Activated CD8-positive, alpha-beta T cell treated with anti-CD3 and anti-CD28 coated beads, Interleukin-2, amount 10 ng/mL, durations not matched to agents 7 days and 5 days (primary cell): ENCODE data around the gene COASY. TPM values are rescaled to one million over a fixed set of nuclear protein-coding genes. Genes with fewer than 3 reads are reported as not detected.
"Not testable (repeated sequence)": the region's sequence is repeated elsewhere in the genome, so short reads cannot be mapped to it uniquely, and the experiment has no call there.

Source experiments
- ATAC-seq: fragments of 150-1000 bp; cut with Tn5 transposase; one replicate; pipeline ENCODE4 v1.10.0; 2021; ENCODE audit warnings: moderate library complexity
- CTCF ChIA-PET: fragments of 350-600 bp; sonication (Branson Sonifier 250); formaldehyde crosslinking; loops from one replicate; lab custom pipeline; 2021; ENCODE audit warnings: antibody characterized with exemption; lab: Charles Lee
- POLR2A ChIA-PET: fragments of 350-600 bp; sonication (Branson Sonifier 250); formaldehyde crosslinking; loops from one replicate; lab custom pipeline; 2021; ENCODE audit warnings: antibody characterized with exemption; lab: Charles Lee
- DNase-seq: peaks from one replicate; pipeline ENCODE4 v3.0.0-alpha.2; 2020
- H3K27ac Mint-ChIP-seq: one replicate; pipeline ENCODE4 v1.8.0; 2021; ENCODE audit warnings: mild to moderate bottlenecking, mixed read lengths
- H3K27me3 Mint-ChIP-seq: one replicate; pipeline ENCODE4 v1.8.0; 2021; ENCODE audit warnings: low read depth, mixed read lengths
- H3K36me3 Mint-ChIP-seq: one replicate; pipeline ENCODE4 v1.8.0; 2021; ENCODE audit warnings: low read depth, mixed read lengths
- H3K4me1 Mint-ChIP-seq: one replicate; pipeline ENCODE4 v1.8.0; 2021; ENCODE audit warnings: low read depth, mixed read lengths
- H3K4me3 Mint-ChIP-seq: one replicate; pipeline ENCODE4 v1.8.0; 2021; ENCODE audit warnings: mild to moderate bottlenecking, mixed read lengths
- H3K9me3 Mint-ChIP-seq: one replicate; pipeline ENCODE4 v1.8.0; 2022; ENCODE audit warnings: mixed read lengths; ENCODE audit not compliant: insufficient read depth
- total RNA-seq, 2 experiments: library from RNA; stranded (reverse); gene quantifications; one replicate each; pipeline ENCODE4 v1.2.3, GENCODE V29; 2021

COASY gene
- total RNA-seq, 2 experiments from 2014 or later = 54.8 to 62.1 TPM

DNA sequence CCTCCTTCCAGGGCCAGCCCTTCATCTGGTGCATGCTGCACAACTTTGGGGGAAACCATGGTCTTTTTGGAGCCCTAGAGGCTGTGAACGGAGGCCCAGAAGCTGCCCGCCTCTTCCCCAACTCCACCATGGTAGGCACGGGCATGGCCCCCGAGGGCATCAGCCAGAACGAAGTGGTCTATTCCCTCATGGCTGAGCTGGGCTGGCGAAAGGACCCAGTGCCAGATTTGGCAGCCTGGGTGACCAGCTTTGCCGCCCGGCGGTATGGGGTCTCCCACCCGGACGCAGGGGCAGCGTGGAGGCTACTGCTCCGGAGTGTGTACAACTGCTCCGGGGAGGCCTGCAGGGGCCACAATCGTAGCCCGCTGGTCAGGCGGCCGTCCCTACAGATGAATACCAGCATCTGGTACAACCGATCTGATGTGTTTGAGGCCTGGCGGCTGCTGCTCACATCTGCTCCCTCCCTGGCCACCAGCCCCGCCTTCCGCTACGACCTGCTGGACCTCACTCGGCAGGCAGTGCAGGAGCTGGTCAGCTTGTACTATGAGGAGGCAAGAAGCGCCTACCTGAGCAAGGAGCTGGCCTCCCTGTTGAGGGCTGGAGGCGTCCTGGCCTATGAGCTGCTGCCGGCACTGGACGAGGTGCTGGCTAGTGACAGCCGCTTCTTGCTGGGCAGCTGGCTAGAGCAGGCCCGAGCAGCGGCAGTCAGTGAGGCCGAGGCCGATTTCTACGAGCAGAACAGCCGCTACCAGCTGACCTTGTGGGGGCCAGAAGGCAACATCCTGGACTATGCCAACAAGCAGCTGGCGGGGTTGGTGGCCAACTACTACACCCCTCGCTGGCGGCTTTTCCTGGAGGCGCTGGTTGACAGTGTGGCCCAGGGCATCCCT is 18.5 kb upstream of the COASY start:
- H3K4me3 Mint-ChIP-seq = no peak overlapping the region
- DNase-seq (no peak), ATAC-seq (no peak)
- no peaks in the 10 kb centered on the region for H3K9me3 Mint-ChIP-seq
- ChIA-PET POLR2A (interaction anchor here (0.8 to 1.0 kb wide), 2 partner anchors 16 to 24 kb away, joined by 4 read pairs; no protein-coding TSS in a partner anchor), CTCF (no interaction called here)
- H3K27ac Mint-ChIP-seq = no peak overlapping the region
- no peaks in the 10 kb centered on the region for H3K27me3 Mint-ChIP-seq
- peaks cover 34% of the 10 kb centered on the region for H3K4me1 Mint-ChIP-seq
- H3K36me3 Mint-ChIP-seq = peaks cover 21% of the 10 kb centered on the region

DNA sequence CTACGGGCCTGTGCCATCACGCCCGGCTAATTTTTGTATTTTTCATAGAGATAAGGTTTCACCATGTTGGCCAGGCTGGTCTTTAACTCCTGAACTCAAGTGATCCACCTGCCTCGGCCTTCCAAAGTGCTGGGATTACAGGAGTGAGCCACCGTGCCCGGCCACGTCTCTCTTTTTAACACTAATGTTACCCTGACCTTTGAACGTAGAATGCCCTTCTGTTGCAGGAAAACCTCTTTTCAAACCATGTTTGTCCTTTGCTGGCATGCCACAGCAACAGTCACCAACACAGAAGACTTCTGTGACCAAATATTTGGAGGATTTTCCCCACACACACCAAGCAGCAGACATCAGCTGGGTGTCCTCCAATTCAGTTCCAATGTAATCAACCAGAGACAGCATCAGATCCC is 17.1 kb upstream of the COASY start:
- no peaks in the 10 kb centered on the region for H3K27me3 Mint-ChIP-seq
- H3K36me3 Mint-ChIP-seq = peaks cover 13% of the 10 kb centered on the region
- no peak overlapping the region for H3K4me3 Mint-ChIP-seq
- peaks cover 34% of the 10 kb centered on the region for H3K4me1 Mint-ChIP-seq
- POLR2A ChIA-PET = no interaction called here
- no peak overlapping the region for H3K27ac Mint-ChIP-seq
- H3K9me3 Mint-ChIP-seq = no peaks in the 10 kb centered on the region
- CTCF ChIA-PET = interaction anchor here (0.7 kb wide), 1 partner anchor 9 kb away, joined by 3 read pairs; the partner anchor contains the start of gene NAGLU
- ATAC-seq (no peak), DNase-seq (no peak)

DNA sequence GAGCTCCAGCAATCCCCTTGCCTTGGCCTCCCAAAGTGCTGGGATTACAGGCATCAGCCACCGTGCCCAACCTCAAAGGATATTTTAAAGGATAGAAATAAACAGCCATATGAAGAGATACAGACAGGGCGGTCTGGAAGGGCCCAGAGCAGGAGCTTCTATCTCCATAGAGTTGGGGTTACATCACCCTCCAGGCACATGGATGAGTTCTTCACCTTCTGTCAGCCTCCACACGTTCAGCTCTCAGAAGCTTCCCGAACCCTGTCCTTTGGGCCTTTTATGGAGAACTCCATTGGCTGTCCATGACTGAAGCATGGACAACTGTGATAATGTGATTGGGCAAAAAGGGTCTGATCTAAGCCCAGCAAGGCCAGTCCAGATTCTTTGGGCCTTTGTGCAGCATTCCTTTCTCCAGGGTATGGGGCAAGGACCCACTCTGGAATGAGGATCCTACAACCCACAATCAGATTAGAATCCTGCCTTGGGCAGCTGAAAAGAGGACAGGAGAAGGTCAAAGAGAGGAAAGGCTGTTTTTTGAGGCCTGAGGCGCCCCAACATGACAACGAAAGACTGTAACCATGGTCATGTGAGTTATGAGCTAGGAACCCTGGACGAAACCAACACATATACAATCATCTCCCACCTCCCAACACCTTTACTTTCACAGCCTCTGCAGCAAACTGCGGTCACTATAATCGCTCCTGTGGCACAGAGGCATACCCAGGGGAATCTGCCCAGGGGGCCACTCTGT is 16.0 kb upstream of the COASY start:
- H3K9me3 Mint-ChIP-seq, DNase-seq, H3K27ac Mint-ChIP-seq, CTCF ChIA-PET, ATAC-seq, H3K27me3 Mint-ChIP-seq, H3K4me3 Mint-ChIP-seq, H3K36me3 Mint-ChIP-seq: not testable (repeated sequence)
- H3K4me1 Mint-ChIP-seq = peaks cover 27% of the 10 kb centered on the region
- POLR2A ChIA-PET = interaction anchor here (1.4 kb wide), 1 partner anchor 10 kb away, joined by 4 read pairs; the partner anchor contains the start of gene NAGLU

DNA sequence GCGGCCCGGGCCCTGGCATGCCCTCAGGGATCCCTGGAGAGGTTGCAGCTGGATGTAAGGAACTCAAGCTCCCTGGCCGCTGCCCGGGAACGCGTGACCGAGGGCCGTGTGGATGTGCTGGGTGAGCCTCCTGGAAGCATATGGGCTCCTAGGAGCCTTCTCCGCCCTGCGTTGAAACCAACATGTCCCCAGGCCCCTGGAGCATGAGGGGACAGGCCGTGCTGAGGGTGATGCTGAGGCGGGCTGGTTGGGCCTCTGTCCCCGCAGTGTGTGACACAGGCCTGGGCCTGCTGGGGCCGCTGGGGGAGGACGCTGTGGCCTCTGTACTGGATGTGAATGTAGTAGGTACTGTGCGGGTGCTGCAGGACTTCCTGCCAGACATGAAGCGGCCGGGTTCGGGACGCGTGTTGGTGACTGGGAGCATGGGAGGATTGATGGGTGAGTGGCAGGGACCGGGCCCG is 14.9 kb upstream of the COASY start:
- Mint-ChIP-seq H3K27ac (peak overlapping the region; percentile 6), H3K4me1 (peaks cover 18% of the 10 kb centered on the region), H3K27me3 (no peaks in the 10 kb centered on the region), H3K9me3 (no peaks in the 10 kb centered on the region), H3K36me3 (peaks cover 6% of the 10 kb centered on the region), H3K4me3 (no peak overlapping the region)
- ATAC-seq (no peak), DNase-seq (no peak)
- ChIA-PET CTCF (interaction anchor here (2.1 kb wide), 1 partner anchor 31 kb away, joined by 15 read pairs; the partner anchor contains the start of gene PSMC3IP), POLR2A (no interaction called here)

DNA sequence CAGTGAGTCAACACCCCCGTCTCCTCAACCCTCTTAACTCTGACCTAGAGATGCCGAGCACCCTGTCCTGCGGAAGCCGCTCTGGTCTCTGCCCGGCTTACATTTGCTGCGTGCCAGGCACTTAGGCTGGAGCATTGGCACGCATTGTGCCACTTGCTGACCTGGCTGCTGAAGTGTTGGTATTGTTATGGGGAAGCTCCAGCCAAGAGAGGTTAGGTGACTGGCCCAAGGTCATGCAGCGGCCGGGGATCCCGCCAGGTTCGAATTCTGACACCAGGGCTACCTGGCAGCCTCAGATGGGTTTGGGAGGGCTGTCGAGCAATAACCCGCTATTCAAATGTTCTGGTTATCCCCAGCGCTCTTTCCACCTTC is 14.3 kb upstream of the COASY start:
- POLR2A ChIA-PET = interaction anchor here (0.6 kb wide), 1 partner anchor 185 kb away, joined by 6 read pairs; no protein-coding TSS in a partner anchor
- Mint-ChIP-seq H3K4me3 (peak overlapping the region; percentile 22), H3K9me3 (no peaks in the 10 kb centered on the region), H3K36me3 (peaks cover 6% of the 10 kb centered on the region), H3K4me1 (peaks cover 20% of the 10 kb centered on the region), H3K27me3 (no peaks in the 10 kb centered on the region), H3K27ac (no peak overlapping the region)
- ATAC-seq (no peak), DNase-seq (no peak)
- CTCF ChIA-PET = interaction anchor here (1.0 to 2.1 kb wide), 8 partner anchors 10 to 381 kb away, joined by 3 to 15 read pairs (median 4); partner anchors contain the start of genes NAGLU, PSMC3IP and STAT3

DNA sequence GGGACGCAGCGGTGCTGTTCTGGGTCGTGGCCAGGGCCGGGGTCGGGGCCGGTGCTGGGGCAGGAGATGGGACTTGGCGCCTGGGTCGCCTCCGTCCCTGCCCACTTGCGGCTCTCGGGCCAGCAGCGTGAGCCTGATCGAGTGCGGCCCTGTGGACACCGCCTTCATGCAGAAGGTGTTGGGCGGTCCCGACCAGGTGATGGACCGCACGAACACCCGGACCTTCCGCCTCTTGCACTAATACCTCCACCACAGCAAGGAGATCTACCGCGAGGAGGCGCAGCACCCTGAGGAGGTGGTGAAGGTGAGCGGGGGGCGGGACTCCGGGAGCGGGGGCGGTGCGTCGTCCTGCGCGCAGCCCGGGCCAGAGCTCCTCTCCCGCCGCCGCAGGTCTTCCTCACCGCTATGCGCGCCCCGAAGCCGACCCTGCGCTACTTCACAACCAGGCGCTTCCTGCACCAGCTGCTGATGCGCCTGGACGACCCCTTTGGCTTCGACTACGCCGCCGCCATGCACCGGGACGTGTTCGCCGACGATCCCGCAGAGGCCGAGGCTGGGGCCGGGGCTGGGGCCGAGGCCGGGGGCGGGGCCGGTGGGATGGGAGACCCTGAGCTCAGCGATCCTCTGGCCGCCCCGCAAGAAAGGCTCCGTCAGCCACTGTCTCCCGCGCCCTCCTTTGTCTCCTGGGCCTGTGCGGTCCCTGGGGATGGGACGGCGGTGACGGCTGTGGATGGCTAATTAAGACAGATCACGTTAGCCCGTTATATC is 13.7 kb upstream of the COASY start:
- ATAC-seq (peak; percentile 89), DNase-seq (peak; percentile 84)
- no peaks in the 10 kb centered on the region for H3K27me3 Mint-ChIP-seq
- ChIA-PET POLR2A (interaction anchor here (0.6 kb wide), 1 partner anchor 185 kb away, joined by 6 read pairs; no protein-coding TSS in a partner anchor), CTCF (interaction anchor here (0.6 to 2.1 kb wide), 14 partner anchors 10 to 380 kb away, joined by 3 to 15 read pairs (median 4); partner anchors contain the start of genes CAVIN1, MLX, NAGLU and PSMC3IP)
- H3K9me3 Mint-ChIP-seq = no peaks in the 10 kb centered on the region
- peak overlapping the region; percentile 38 for H3K4me3 Mint-ChIP-seq
- peaks cover 1% of the 10 kb centered on the region for H3K36me3 Mint-ChIP-seq
- peaks cover 22% of the 10 kb centered on the region for H3K4me1 Mint-ChIP-seq
- no peak overlapping the region for H3K27ac Mint-ChIP-seq

DNA sequence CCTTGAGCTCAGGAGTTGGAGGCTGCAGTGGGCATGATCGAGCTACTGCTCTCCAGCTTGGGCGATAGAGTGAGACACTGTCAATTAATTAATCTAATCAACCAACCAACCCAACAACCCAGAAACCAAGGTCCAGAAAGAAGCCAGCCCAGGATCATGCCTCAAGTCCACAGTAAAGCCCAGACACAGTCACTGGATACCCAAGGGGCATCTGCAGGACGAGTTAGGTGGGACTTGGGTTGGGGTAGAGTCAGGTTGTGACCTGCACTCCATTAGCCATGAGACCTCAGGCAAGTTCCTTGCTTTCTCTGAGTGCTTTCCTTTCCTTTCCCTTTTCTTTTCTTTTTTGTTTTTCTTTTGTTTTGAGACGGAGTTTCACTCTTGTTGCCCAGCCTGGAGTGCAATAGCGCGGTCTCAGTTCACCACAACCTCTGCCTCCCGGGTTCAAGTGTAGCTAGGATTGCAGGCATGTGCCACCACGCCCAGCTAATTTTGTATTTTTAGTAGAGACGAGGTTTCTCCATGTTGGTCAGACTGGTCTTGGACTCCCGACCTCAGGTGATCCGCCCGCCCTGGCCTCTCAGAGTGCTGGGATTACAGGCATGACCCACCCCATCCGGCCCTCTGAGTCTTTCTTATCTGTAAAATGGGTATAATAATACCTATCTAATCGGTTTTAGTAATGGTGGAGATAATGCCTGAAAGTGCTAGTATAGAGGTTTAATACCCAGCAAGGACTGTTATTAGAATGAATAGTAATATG is 12.8 kb upstream of the COASY start:
- Mint-ChIP-seq H3K36me3 (peaks cover 1% of the 10 kb centered on the region), H3K4me3 (peak overlapping the region; percentile 38), H3K27ac (peak overlapping the region; percentile 46), H3K27me3 (no peaks in the 10 kb centered on the region), H3K4me1 (peaks cover 28% of the 10 kb centered on the region), H3K9me3 (no peaks in the 10 kb centered on the region)
- ChIA-PET POLR2A (no interaction called here), CTCF (interaction anchor here (1.0 to 2.1 kb wide), 7 partner anchors 10 to 214 kb away, joined by 3 to 15 read pairs (median 4); partner anchors contain the start of genes MLX, NAGLU and PSMC3IP)
- ATAC-seq = no peak
- no peak for DNase-seq

DNA sequence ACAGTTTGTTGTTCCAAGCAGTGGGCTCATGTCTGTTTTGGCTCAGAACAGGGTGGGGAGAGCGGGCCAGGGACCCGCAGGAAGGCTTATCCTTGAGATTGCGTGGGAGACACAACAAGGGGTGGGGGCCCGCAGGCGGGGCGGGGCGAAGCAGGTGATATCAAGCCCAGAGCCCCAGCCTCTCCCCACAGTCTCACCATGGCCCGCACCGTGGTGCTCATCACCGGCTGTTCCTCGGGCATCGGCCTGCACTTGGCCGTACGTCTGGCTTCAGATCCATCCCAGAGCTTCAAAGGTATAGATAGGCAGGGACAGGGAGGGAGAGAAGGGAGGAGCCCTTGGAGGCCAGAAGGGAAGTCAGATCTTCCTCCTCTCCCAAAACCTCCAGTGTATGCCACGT is 9.2 kb upstream of the COASY start, which contains the start of gene HSD17B1:
TSS of gene HSD17B1 (plus strand) at position 188 of the 400 bp plus-strand sequence. CDS start at position 199, 11 bp downstream.
- DNase-seq, POLR2A ChIA-PET, H3K36me3 Mint-ChIP-seq, H3K27me3 Mint-ChIP-seq, H3K9me3 Mint-ChIP-seq, CTCF ChIA-PET, ATAC-seq: not testable (repeated sequence)
- Mint-ChIP-seq H3K4me3 (peak within 1 kb of the TSS; percentile 87), H3K4me1 (peaks cover 38% of the 10 kb centered on the region), H3K27ac (peak within 1 kb of the TSS; percentile 68)

DNA sequence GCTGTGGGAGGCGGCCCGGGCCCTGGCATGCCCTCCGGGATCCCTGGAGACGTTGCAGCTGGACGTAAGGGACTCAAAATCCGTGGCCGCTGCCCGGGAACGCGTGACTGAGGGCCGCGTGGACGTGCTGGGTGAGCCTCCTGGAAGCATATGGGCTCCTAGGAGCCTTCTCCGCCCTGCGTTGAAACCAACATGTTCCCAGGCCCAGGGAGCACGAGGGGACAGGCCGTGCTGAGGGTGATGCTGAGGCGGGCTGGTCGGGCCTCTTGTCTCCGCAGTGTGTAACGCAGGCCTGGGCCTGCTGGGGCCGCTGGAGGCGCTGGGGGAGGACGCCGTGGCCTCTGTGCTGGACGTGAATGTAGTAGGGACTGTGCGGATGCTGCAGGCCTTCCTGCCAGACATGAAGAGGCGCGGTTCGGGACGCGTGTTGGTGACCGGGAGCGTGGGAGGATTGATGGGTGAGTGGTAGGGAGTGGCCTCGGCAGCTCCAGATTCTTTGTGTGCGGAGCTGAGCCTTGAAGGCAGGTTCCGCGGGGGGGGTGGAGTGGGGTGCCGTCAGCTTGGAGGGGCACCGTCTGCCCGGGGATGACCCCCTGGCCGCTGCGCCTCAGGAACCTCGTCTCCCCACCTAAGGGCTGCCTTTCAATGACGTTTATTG is 8.7 kb upstream of the COASY start:
- CTCF ChIA-PET = interaction anchor here (1.2 to 1.6 kb wide), 2 partner anchors 15 to 26 kb away, joined by 3 to 4 read pairs; no protein-coding TSS in a partner anchor
- DNase-seq (no peak), ATAC-seq (no peak)
- Mint-ChIP-seq H3K4me3 (peak overlapping the region; percentile 87), H3K27me3 (no peaks in the 10 kb centered on the region), H3K4me1 (peaks cover 38% of the 10 kb centered on the region), H3K36me3 (peaks cover 1% of the 10 kb centered on the region), H3K27ac (peak overlapping the region; percentile 68), H3K9me3 (no peaks in the 10 kb centered on the region)
- POLR2A ChIA-PET = interaction anchor here (1.9 to 2.1 kb wide), 3 partner anchors 12 to 25 kb away, joined by 8 read pairs; partner anchors contain the start of genes MLX and PSMC3IP

DNA sequence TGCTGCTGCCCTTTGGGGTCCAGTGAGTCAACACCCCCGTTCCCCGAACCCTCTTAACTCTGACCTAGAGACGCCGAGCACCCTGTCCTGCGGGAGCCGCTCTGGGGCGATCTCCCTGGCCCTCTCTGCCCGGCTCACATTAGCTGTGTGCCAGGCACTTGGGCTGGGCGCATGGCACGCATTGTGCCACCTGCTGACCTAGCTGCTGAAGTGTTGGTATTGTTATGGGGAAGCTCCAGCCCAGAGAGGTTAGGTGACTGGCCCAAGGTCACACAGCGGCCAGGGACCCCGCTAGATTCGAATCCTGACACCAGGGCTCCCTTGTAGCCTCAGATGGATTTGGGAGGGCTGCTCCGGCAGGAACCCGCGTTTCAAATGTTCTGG is 8.1 kb upstream of the COASY start:
- Mint-ChIP-seq H3K36me3 (peaks cover 1% of the 10 kb centered on the region), H3K27ac (peak overlapping the region; percentile 93), H3K9me3 (no peaks in the 10 kb centered on the region), H3K4me1 (peaks cover 35% of the 10 kb centered on the region), H3K4me3 (peak overlapping the region; percentile 87), H3K27me3 (no peaks in the 10 kb centered on the region)
- DNase-seq = no peak
- ChIA-PET CTCF (interaction anchor here (0.6 to 1.6 kb wide), 3 partner anchors 16 to 131 kb away, joined by 3 to 4 read pairs (median 3); partner anchors contain the start of gene CAVIN1), POLR2A (interaction anchor here (1.0 to 2.1 kb wide), 6 partner anchors 13 to 56 kb away, joined by 3 to 8 read pairs (median 8); partner anchors contain the start of genes MLX, NAGLU, PSMC3IP and RETREG3)
- no peak for ATAC-seq
